ENCODE measurements around the gene POLN.

Gene POLN

DNA sequence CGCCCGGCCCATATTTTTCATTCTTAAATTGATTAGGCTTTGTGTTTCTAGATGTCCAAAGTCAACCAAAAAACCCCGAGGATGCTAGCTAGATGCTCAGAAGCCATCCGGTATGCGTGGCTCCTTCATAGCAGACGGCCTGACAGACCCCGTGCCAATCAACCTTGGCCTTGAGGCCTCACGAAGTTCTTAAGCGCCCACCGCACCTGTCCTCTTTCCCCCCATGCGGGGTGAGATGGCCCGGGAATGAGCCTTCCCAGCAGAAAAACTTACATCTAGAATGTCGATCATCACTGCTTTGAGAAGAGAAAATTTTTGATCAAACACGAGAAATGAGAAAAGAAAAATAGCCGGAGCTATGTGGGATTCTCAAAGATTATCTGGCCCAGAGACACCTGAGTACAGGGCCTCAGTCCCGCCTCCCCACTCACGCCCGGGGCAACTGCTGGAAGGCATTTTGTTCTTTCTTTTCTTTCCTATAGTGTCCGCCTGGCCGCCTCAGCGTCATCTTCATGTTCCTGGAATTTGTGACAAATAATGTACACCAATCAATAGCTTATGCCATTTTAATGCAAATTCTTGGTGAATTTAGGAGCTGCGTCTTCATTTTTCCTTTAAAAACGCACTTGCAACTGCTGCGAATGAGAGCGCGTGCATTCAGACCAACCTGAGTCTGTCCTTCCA, 184.4 kb downstream of the POLN start:
- H3K4me3 ChIP-seq (ENCODE audit: low read depth, low read length), result no peak overlapping the region
- TF ChIP-seq, protein P1, sequence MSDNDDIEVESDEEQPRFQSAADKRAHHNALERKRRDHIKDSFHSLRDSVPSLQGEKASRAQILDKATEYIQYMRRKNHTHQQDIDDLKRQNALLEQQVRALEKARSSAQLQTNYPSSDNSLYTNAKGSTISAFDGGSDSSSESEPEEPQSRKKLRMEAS (IDR thresholded peaks at IDR 0.05; ENCODE audit: low read depth, low read length), result no peak
- TF ChIP-seq MYC (IDR thresholded peaks at IDR 0.05; ENCODE audit: low read depth, low read length) (no peak), POLR2A (IDR thresholded peaks at IDR 0.05; ENCODE audit: extremely low read depth, insufficient read length) (no peak)
- TF ChIP-seq, protein P2, sequence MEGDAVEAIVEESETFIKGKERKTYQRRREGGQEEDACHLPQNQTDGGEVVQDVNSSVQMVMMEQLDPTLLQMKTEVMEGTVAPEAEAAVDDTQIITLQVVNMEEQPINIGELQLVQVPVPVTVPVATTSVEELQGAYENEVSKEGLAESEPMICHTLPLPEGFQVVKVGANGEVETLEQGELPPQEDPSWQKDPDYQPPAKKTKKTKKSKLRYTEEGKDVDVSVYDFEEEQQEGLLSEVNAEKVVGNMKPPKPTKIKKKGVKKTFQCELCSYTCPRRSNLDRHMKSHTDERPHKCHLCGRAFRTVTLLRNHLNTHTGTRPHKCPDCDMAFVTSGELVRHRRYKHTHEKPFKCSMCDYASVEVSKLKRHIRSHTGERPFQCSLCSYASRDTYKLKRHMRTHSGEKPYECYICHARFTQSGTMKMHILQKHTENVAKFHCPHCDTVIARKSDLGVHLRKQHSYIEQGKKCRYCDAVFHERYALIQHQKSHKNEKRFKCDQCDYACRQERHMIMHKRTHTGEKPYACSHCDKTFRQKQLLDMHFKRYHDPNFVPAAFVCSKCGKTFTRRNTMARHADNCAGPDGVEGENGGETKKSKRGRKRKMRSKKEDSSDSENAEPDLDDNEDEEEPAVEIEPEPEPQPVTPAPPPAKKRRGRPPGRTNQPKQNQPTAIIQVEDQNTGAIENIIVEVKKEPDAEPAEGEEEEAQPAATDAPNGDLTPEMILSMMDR (IDR thresholded peaks at IDR 0.05; ENCODE audit: low read depth, low read length), result no peak
- no peak for DNase-seq (ENCODE audit: low read depth)

DNA sequence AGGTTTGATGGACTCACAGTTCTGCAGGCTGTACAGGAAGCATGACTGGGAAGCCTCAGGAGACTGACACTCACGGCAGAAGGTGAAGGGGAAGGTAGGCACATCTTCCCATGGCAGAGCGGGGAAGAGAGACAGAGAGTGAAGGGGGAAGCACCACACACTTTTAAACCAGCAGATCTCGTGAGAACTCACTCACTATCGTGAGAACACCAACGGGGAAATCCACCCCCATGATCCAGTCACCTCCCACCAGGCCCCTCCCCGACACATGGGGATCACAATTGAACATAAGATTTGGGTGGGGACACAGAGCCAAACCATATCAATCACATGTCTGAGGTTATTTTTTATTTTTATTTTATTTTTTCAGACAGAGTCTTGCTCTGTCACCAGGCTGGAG, 187.7 kb downstream of the POLN start:
- TF ChIP-seq, protein P2 (IDR thresholded peaks at IDR 0.05; ENCODE audit: low read depth, low read length), result no peak
- no peak for TF ChIP-seq MYC (IDR thresholded peaks at IDR 0.05; ENCODE audit: low read depth, low read length)
- no peak for TF ChIP-seq POLR2A (IDR thresholded peaks at IDR 0.05; ENCODE audit: extremely low read depth, insufficient read length)
- TF ChIP-seq, protein P1 (IDR thresholded peaks at IDR 0.05; ENCODE audit: low read depth, low read length), result no peak
- DNase-seq (ENCODE audit: low read depth), result no peak
- no peak overlapping the region for H3K4me3 ChIP-seq (ENCODE audit: low read depth, low read length)

DNA sequence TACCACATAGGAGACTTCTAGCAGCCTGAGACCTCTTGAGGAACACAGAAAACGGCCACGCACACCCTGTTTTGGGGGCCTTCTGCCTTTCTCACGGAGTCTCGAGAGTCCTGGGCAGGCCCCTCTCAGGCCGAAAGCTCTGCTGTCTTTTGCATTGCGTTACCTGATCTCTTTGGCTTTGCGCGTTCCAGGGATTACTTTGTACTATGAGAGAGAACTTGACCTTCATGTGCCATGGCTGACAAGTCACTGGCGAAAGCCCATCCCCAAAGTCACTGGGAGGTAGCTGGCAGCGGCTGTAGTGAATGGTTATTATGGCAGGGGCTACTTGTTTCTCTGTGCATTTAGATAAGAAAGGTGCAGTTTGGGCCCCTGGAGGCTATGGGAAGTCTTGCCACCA, 190.8 kb downstream of the POLN start:
- TF ChIP-seq, protein P2 (IDR thresholded peaks at IDR 0.05; ENCODE audit: low read depth, low read length), result no peak
- TF ChIP-seq POLR2A (IDR thresholded peaks at IDR 0.05; ENCODE audit: extremely low read depth, insufficient read length) (no peak), MYC (IDR thresholded peaks at IDR 0.05; ENCODE audit: low read depth, low read length) (no peak)
- TF ChIP-seq, protein P1 (IDR thresholded peaks at IDR 0.05; ENCODE audit: low read depth, low read length), result no peak
- H3K4me3 ChIP-seq (ENCODE audit: low read depth, low read length), result no peak overlapping the region
- DNase-seq (ENCODE audit: low read depth), result peak; percentile 1

DNA sequence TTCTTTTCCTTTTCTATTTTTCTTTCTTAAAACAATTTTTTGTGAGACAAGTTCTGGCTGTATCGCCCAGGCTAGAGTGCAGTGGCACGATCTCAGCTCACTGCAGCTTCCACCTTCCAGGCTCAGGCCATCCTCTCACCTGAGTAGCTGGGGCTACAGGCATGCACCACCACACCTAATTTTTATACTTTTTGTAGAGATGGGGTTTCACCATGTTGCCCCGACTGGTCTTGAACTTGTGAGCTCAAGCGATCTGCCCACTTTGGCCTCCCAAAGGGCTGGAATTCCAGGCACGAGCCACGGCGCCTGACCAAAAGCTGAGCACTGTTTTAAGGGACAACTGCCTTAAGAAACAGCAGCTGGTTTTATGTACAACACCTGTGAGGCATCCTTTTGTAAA, 192.1 kb downstream of the POLN start:
- TF ChIP-seq, protein P2 (IDR thresholded peaks at IDR 0.05; ENCODE audit: low read depth, low read length), result no peak
- TF ChIP-seq MYC (IDR thresholded peaks at IDR 0.05; ENCODE audit: low read depth, low read length) (no peak), POLR2A (IDR thresholded peaks at IDR 0.05; ENCODE audit: extremely low read depth, insufficient read length) (no peak)
- TF ChIP-seq, protein P1 (IDR thresholded peaks at IDR 0.05; ENCODE audit: low read depth, low read length), result no peak
- no peak for DNase-seq (ENCODE audit: low read depth)
- no peak overlapping the region for H3K4me3 ChIP-seq (ENCODE audit: low read depth, low read length)

DNA sequence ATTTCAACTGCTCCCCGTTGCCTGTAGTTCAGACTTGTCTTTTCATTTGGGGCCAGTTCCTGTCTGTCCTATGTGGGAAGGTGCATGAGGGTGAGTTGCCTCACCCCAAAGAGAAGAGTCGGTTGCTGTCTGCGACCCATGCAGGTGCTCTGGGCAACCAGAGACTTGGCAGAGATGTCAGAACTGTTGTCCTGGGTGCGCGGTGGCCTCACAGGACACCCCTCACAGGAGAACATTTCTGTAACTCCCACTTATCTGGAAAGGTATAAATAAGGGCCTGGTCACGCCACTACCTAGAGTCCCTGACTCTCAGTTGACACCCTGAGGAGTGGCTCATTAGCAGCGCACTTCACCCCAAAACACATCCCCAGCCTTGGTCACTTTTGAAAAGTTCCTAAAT, 192.5 kb downstream of the POLN start:
- H3K4me3 ChIP-seq (ENCODE audit: low read depth, low read length), result no peak overlapping the region
- DNase-seq (ENCODE audit: low read depth), result peak; percentile 1
- TF ChIP-seq, protein P2 (IDR thresholded peaks at IDR 0.05; ENCODE audit: low read depth, low read length), result no peak
- TF ChIP-seq POLR2A (IDR thresholded peaks at IDR 0.05; ENCODE audit: extremely low read depth, insufficient read length) (no peak), MYC (IDR thresholded peaks at IDR 0.05; ENCODE audit: low read depth, low read length) (no peak)
- TF ChIP-seq, protein P1 (IDR thresholded peaks at IDR 0.05; ENCODE audit: low read depth, low read length), result no peak
